H9 (cell line): ENCODE results near the gene LCNL1. TPM values are rescaled to one million over a fixed set of nuclear protein-coding genes. Genes with fewer than 3 reads are reported as not detected.
A peak's percentile ranks its signal among the peaks of the same experiment; 100 is the strongest.

Experiments used
- DNase-seq: peaks from one replicate; pipeline ENCODE4 v3.0.0-alpha.2; 2017
- H2AFZ ChIP-seq: one replicate; pipeline ENCODE4 v1.6.1; 2013; ENCODE audit warnings: mild to moderate bottlenecking, low read length, control low read depth, moderate library complexity
- H2AK5ac ChIP-seq: 2 replicates; pipeline ENCODE4 v1.6.1; 2013; ENCODE audit warnings: low read length, control low read depth, mixed read lengths; ENCODE audit not compliant: insufficient read length
- H2BK120ac ChIP-seq: one replicate; pipeline ENCODE4 v1.6.1; 2013; ENCODE audit warnings: low read depth, mild to moderate bottlenecking, low read length, control low read depth, inconsistent platforms; ENCODE audit not compliant: poor library complexity, severe bottlenecking
- H2BK12ac ChIP-seq: 2 replicates; pipeline ENCODE4 v1.6.1; 2013; ENCODE audit warnings: low read length, control low read depth, mixed read lengths, low read depth; ENCODE audit not compliant: insufficient read length
- H2BK15ac ChIP-seq: 2 replicates; pipeline ENCODE4 v1.6.1; 2013; ENCODE audit warnings: low read depth, low read length, control low read depth
- H2BK20ac ChIP-seq: one replicate; pipeline ENCODE4 v1.6.1; 2013; ENCODE audit warnings: low read depth, mild to moderate bottlenecking, low read length, control low read depth, inconsistent platforms; ENCODE audit not compliant: poor library complexity, severe bottlenecking
- H2BK5ac ChIP-seq: 2 replicates; pipeline ENCODE4 v1.6.1; 2013; ENCODE audit warnings: low read length, control low read depth, mixed read lengths; ENCODE audit not compliant: insufficient read length
- H3K14ac ChIP-seq: 2 replicates; pipeline ENCODE4 v1.6.1; 2013; ENCODE audit warnings: low read length, control low read depth; ENCODE audit not compliant: insufficient read depth
- H3K18ac ChIP-seq: 2 replicates; pipeline ENCODE4 v1.6.1; 2013; ENCODE audit warnings: low read depth, mild to moderate bottlenecking, mixed read lengths, low read length, control low read depth; ENCODE audit not compliant: insufficient read length
- H3K23ac ChIP-seq: 2 replicates; pipeline ENCODE4 v1.6.1; 2013; ENCODE audit warnings: low read length, control low read depth, mixed read lengths, low read depth; ENCODE audit not compliant: insufficient read length
- H3K23me2 ChIP-seq: 2 replicates; pipeline ENCODE4 v1.6.1; 2013; ENCODE audit warnings: low read depth, mild to moderate bottlenecking, mixed read lengths, low read length, control low read depth; ENCODE audit not compliant: insufficient read length, poor library complexity, severe bottlenecking
- H3K27ac ChIP-seq: 2 replicates; pipeline ENCODE4 v1.5.1; 2013; ENCODE audit warnings: low read length, control low read depth, mixed read lengths, low read depth; ENCODE audit not compliant: insufficient read length
- H3K27me3 ChIP-seq: 2 replicates; pipeline ENCODE4 v1.6.1; 2013; ENCODE audit warnings: low read length, control low read depth, inconsistent platforms; ENCODE audit not compliant: insufficient read depth
- H3K4ac ChIP-seq: 2 replicates; pipeline ENCODE4 v1.6.1; 2013; ENCODE audit warnings: low read depth, mild to moderate bottlenecking, control low read depth, inconsistent platforms, low read length, moderate library complexity
- H3K4me1 ChIP-seq: 2 replicates; pipeline ENCODE4 v1.6.1; 2013; ENCODE audit warnings: low read length, control low read depth, inconsistent platforms; ENCODE audit not compliant: insufficient read depth
- H3K4me2 ChIP-seq: 2 replicates; pipeline ENCODE4 v1.6.1; 2013; ENCODE audit warnings: low read length, control low read depth, mixed read lengths; ENCODE audit not compliant: insufficient read length, insufficient read depth
- H3K56ac ChIP-seq: 2 replicates; pipeline ENCODE4 v1.6.1; 2013; ENCODE audit warnings: low read depth, mild to moderate bottlenecking, mixed read lengths, low read length, control low read depth; ENCODE audit not compliant: insufficient read length
- H3K79me1 ChIP-seq: 2 replicates; pipeline ENCODE4 v1.6.1; 2013; ENCODE audit warnings: low read depth, mild to moderate bottlenecking, moderate library complexity, low read length, control low read depth, inconsistent platforms; ENCODE audit not compliant: insufficient read depth, poor library complexity, severe bottlenecking
- H3K79me2 ChIP-seq: 2 replicates; pipeline ENCODE4 v1.6.1; 2013; ENCODE audit warnings: low read length, control low read depth, inconsistent platforms; ENCODE audit not compliant: insufficient read depth
- H3K9ac ChIP-seq: 2 replicates; pipeline ENCODE4 v1.6.1; 2013; ENCODE audit warnings: low read length, control low read depth, mixed read lengths; ENCODE audit not compliant: insufficient read length; ENCODE audit errors: extremely low read depth
- H3K9me3 ChIP-seq: one replicate; pipeline ENCODE4 v1.6.1; 2013; ENCODE audit warnings: low read depth, low read length, inconsistent platforms; ENCODE audit not compliant: control insufficient read depth
- H3T11ph ChIP-seq: one replicate; pipeline ENCODE4 v1.6.1; 2013; ENCODE audit warnings: mild to moderate bottlenecking, low read length, control low read depth, inconsistent platforms
- H4K20me1 ChIP-seq: one replicate; pipeline ENCODE4 v1.6.1; 2013; ENCODE audit not compliant: control insufficient read depth, insufficient read length, insufficient read depth
- H4K5ac ChIP-seq: 2 replicates; pipeline ENCODE4 v1.6.1; 2013; ENCODE audit warnings: low read depth, mild to moderate bottlenecking, mixed read lengths, low read length, control low read depth; ENCODE audit not compliant: insufficient read length
- H4K8ac ChIP-seq: replicated peaks from 2 replicates; pipeline ENCODE4 v1.6.1; 2013; ENCODE audit warnings: low read length, control low read depth, mixed read lengths, low read depth; ENCODE audit not compliant: insufficient read length
- H4K91ac ChIP-seq: 2 replicates; pipeline ENCODE4 v1.6.1; 2013; ENCODE audit warnings: low read depth, mild to moderate bottlenecking, moderate library complexity, mixed read lengths, low read length, control low read depth; ENCODE audit not compliant: insufficient read length
- H3K27ac Mint-ChIP-seq, 3 experiments: 2 replicates in 2 of 3; 3 replicates in 1 of 3; pipeline ENCODE4 v1.8.0; 2020 to 2021; ENCODE audit warnings: mixed read lengths in 3 of 3, mild to moderate bottlenecking in 1 of 3, moderate library complexity in 1 of 3
- H3K27me3 Mint-ChIP-seq: 2 replicates; pipeline ENCODE4 v1.8.0; 2021; ENCODE audit warnings: low read depth, mild to moderate bottlenecking, moderate library complexity, mixed read lengths
- H3K36me3 Mint-ChIP-seq, 3 experiments: 2 replicates in 2 of 3; 3 replicates in 1 of 3; pipeline ENCODE4 v1.8.0; 2020 to 2021; ENCODE audit warnings: low read depth in 3 of 3, mixed read lengths in 3 of 3; ENCODE audit not compliant: insufficient read depth in 1 of 3
- H3K4me1 Mint-ChIP-seq, 2 experiments: 2 replicates each; pipeline ENCODE4 v1.8.0; 2020; ENCODE audit warnings: mixed read lengths in 2 of 2
- H3K4me3 Mint-ChIP-seq, 2 experiments: 2 replicates in 1 of 2; 3 replicates in 1 of 2; pipeline ENCODE4 v1.8.0; 2020 to 2021; ENCODE audit warnings: mild to moderate bottlenecking in 2 of 2, mixed read lengths in 2 of 2, moderate library complexity in 1 of 2
- H3K9me3 Mint-ChIP-seq, 2 experiments: 2 replicates in 1 of 2; 3 replicates in 1 of 2; pipeline ENCODE4 v1.8.0; 2020; ENCODE audit warnings: mild to moderate bottlenecking in 2 of 2, mixed read lengths in 2 of 2, moderate library complexity in 1 of 2
- CTCF ChIP-seq: fragments of 200-600 bp; sonication (generic); conservative IDR thresholded peaks from 3 replicates; pipeline ENCODE4 v1.8.0; 2021; ENCODE audit warnings: antibody characterized with exemption, mild to moderate bottlenecking
- WGBS: extraction: QIAGEN DNeasy Blood & Tissue Kit; methylation state at CpG from one replicate; pipeline ENCODE4 v1.1.7; 2013; ENCODE audit warnings: missing lambda C conversion rate, low lambda C conversion rate, mixed read lengths; ENCODE audit not compliant: insufficient read length; ENCODE audit errors: extremely low coverage; 5-methylcytosine and 5-hydroxymethylcytosine counted together
- total RNA-seq: library from RNA; stranded (reverse); gene quantifications from 2 replicates; pipeline ENCODE4 v1.2.1, GENCODE V29; 2021

Gene LCNL1
- total RNA-seq, 1 experiment from 2014 or later: 0.20 TPM

DNA sequence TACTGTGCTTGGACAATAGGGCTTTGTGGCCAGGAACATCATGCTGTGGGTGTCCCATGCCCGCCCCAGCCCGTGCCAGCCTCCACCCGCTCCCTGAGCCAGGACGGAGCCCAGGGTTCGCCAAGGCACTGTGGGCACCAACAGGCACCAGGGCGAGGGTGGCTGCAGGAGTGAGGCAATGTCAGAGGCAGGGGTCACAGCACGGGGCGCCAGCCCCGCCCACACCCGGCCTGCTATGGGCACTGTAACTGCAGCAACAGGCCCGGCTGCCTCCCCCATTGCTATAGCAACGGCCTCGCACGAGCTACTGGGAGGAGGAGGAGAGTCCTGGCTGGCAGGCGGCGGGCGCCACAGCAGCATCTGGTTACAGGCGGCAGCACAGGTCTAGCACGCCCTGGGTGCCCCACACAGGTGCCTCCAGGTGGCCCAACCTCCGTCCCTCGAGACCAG, 42.7 kb downstream of the LCNL1 start:
- no peak overlapping the region for H3K18ac ChIP-seq
- no peak overlapping the region for H3K4ac ChIP-seq
- H2BK5ac ChIP-seq: no peak overlapping the region
- Mint-ChIP-seq H3K36me3 (no peaks in the 10 kb centered on the region), H3K27me3 (peaks cover 22% of the 10 kb centered on the region), H3K9me3 (no peaks in the 10 kb centered on the region), H3K27ac (no peak overlapping the region), H3K4me3 (no peak overlapping the region), H3K4me1 (peaks cover 2 to 17% of the 10 kb centered on the region in 2 experiments; a peak in 3 of 4 replicates)
- TF ChIP-seq CTCF: no peak
- H4K8ac ChIP-seq: no peak overlapping the region
- H3K56ac ChIP-seq: no peak overlapping the region
- H3K14ac ChIP-seq: no peak overlapping the region
- no peak overlapping the region for H2BK20ac ChIP-seq
- H2AFZ ChIP-seq: no peak overlapping the region
- DNase-seq: peak; percentile 47
- H3K27me3 ChIP-seq: no peaks in the 10 kb centered on the region
- peaks cover 2% of the 10 kb centered on the region for H4K20me1 ChIP-seq
- no peaks in the 10 kb centered on the region for H3K4me1 ChIP-seq
- H3K9me3 ChIP-seq: no peaks in the 10 kb centered on the region
- H3K4me2 ChIP-seq: no peak overlapping the region
- H3K79me2 ChIP-seq: no peaks in the 10 kb centered on the region
- no peak overlapping the region for H2BK15ac ChIP-seq
- no peak overlapping the region for H2BK12ac ChIP-seq
- no peak overlapping the region for H4K5ac ChIP-seq
- peaks cover 9% of the 10 kb centered on the region for H3K23me2 ChIP-seq
- H3K23ac ChIP-seq: no peak overlapping the region
- H3K27ac ChIP-seq: no peak overlapping the region
- H3K9ac ChIP-seq: no peak overlapping the region
- H2AK5ac ChIP-seq: no peak overlapping the region
- H2BK120ac ChIP-seq: no peak overlapping the region
- no peaks in the 10 kb centered on the region for H3K79me1 ChIP-seq
- H4K91ac ChIP-seq: no peak overlapping the region
- no peak overlapping the region for H3T11ph ChIP-seq
- WGBS: no CpG with 5 or more reads among the region's 21 CpGs
